H1 (cell line): ENCODE results near the gene MYBPH. TPM values are rescaled to one million over a fixed set of nuclear protein-coding genes. Genes with fewer than 3 reads are reported as not detected.

Experiments
- CTCF ChIA-PET: fragments of 300-600 bp; sonication (Branson Sonifier 250); formaldehyde crosslinking; loops from one replicate; lab custom pipeline; 2021; ENCODE audit not compliant: partially characterized antibody; lab: Charles Lee
- POLR2A ChIA-PET: fragments of 300-600 bp; sonication (Branson Sonifier 250); formaldehyde crosslinking; loops from one replicate; lab custom pipeline; 2021; ENCODE audit warnings: inconsistent platforms; ENCODE audit not compliant: partially characterized antibody; lab: Charles Lee
- DNase-seq, 2 experiments: peaks; one replicate each; pipeline versions ENCODE4 v3.0.0 to v3.0.0-alpha.2; 2010 to 2022; ENCODE audit warnings: low spot score in 2 of 2, low read depth in 1 of 2, mixed read lengths in 1 of 2
- FAIRE-seq: peaks from 2 replicates; lab custom pipeline; 2011; peaks lifted over from hg19 to GRCh38; lab: Jason Lieb, UNC
- H2AFZ ChIP-seq: 2 replicates; pipeline ENCODE4 v1.8.1; 2012; ENCODE audit warnings: low read length, inconsistent platforms
- H2AK5ac ChIP-seq: 2 replicates; pipeline ENCODE4 v1.6.1; 2013; ENCODE audit warnings: low read depth, low read length
- H2BK120ac ChIP-seq: replicated peaks from 2 replicates; pipeline ENCODE3; 2013; ENCODE audit warnings: low read depth, low read length, inconsistent platforms
- H2BK12ac ChIP-seq: 2 replicates; pipeline ENCODE4 v1.6.1; 2013; ENCODE audit warnings: low read depth, low read length
- H2BK15ac ChIP-seq: 2 replicates; pipeline ENCODE4 v1.6.1; 2013; ENCODE audit warnings: low read length
- H2BK20ac ChIP-seq: 2 replicates; pipeline ENCODE4 v1.6.1; 2013; ENCODE audit warnings: low read length
- H2BK5ac ChIP-seq: 2 replicates; pipeline ENCODE4 v1.6.1; 2013; ENCODE audit warnings: low read depth, low read length
- H3K14ac ChIP-seq: 2 replicates; pipeline ENCODE4 v1.6.1; 2013; ENCODE audit warnings: inconsistent platforms; ENCODE audit not compliant: insufficient read length
- H3K18ac ChIP-seq: 2 replicates; pipeline ENCODE4 v1.6.1; 2013; ENCODE audit warnings: low read length; ENCODE audit errors: extremely low read depth
- H3K23ac ChIP-seq: 2 replicates; pipeline ENCODE4 v1.6.1; 2013; ENCODE audit warnings: inconsistent platforms; ENCODE audit not compliant: insufficient read length
- H3K23me2 ChIP-seq: 2 replicates; pipeline ENCODE4 v1.6.1; 2013; ENCODE audit warnings: low read depth, low read length
- H3K27ac ChIP-seq: 2 replicates; pipeline ENCODE4 v1.6.1; 2011; ENCODE audit warnings: low read depth, low read length, inconsistent platforms
- H3K27me3 ChIP-seq, 4 experiments: replicated peaks in 1 of 4; 1 replicate in 1 of 4; 2 replicates in 3 of 4; pipeline versions ENCODE4 v1.6.1 to v1.8.1; 2011 to 2013; ENCODE audit warnings: low read length in 3 of 4, mild to moderate bottlenecking in 3 of 4, inconsistent platforms in 2 of 4, mixed read lengths in 2 of 4, moderate library complexity in 1 of 4; ENCODE audit not compliant: control insufficient read depth in 3 of 4, insufficient read depth in 3 of 4; ENCODE audit errors: extremely low read depth in 1 of 4
- H3K36me3 ChIP-seq, 4 experiments: 2 replicates each; pipeline versions ENCODE4 v1.6.1 to v1.8.1; 2011 to 2013; ENCODE audit warnings: mild to moderate bottlenecking in 4 of 4, low read length in 3 of 4, moderate library complexity in 2 of 4, control low read depth in 1 of 4, inconsistent platforms in 1 of 4; ENCODE audit not compliant: insufficient read depth in 4 of 4, control insufficient read depth in 2 of 4
- H3K4ac ChIP-seq: replicated peaks from 2 replicates; pipeline ENCODE3; 2013; ENCODE audit warnings: low read length, low read depth, mixed read lengths, inconsistent platforms; ENCODE audit not compliant: insufficient read length
- H3K4me1 ChIP-seq, 4 experiments: replicated peaks in 1 of 4; 1 replicate in 1 of 4; 2 replicates in 3 of 4; pipeline versions ENCODE4 v1.6.1 to v1.8.1; 2011 to 2013; ENCODE audit warnings: low read length in 3 of 4, inconsistent platforms in 2 of 4, mixed read lengths in 1 of 4; ENCODE audit not compliant: insufficient read depth in 4 of 4, control insufficient read depth in 3 of 4
- H3K4me2 ChIP-seq, 2 experiments: 2 replicates each; pipeline versions ENCODE4 v1.6.1 to v1.8.1; 2011 to 2013; ENCODE audit warnings: low read depth in 2 of 2, low read length in 2 of 2, control low read depth in 1 of 2, inconsistent platforms in 1 of 2, mild to moderate bottlenecking in 1 of 2; ENCODE audit not compliant: insufficient read depth in 1 of 2
- H3K4me3 ChIP-seq, 4 experiments: fragments of 200-600, 300-600 bp in 1 of 4; sonication (generic), shearing (Covaris generic), sonication (Bioruptor Twin) in 1 of 4; 2 replicates each; pipeline versions ENCODE4 v1.5.1 to v1.8.1; 2011 to 2016; ENCODE audit warnings: low read length in 4 of 4, low read depth in 3 of 4, control low read depth in 2 of 4, inconsistent platforms in 2 of 4, mild to moderate bottlenecking in 2 of 4, mixed read lengths in 1 of 4, moderate library complexity in 1 of 4; ENCODE audit not compliant: insufficient read depth in 2 of 4; ENCODE audit errors: extremely low read depth in 1 of 4
- H3K56ac ChIP-seq: replicated peaks from 2 replicates; pipeline ENCODE3; 2013; ENCODE audit warnings: low read depth, mild to moderate bottlenecking, mixed read lengths, low read length, inconsistent platforms; ENCODE audit not compliant: insufficient read length
- H3K79me1 ChIP-seq: 2 replicates; pipeline ENCODE4 v1.6.1; 2013; ENCODE audit warnings: low read depth, low read length, control low read depth
- H3K79me2 ChIP-seq, 2 experiments: 2 replicates each; pipeline versions ENCODE4 v1.6.1 to v1.8.1; 2012 to 2013; ENCODE audit warnings: low read length in 2 of 2, mild to moderate bottlenecking in 2 of 2, inconsistent platforms in 1 of 2; ENCODE audit not compliant: insufficient read depth in 2 of 2, control insufficient read depth in 1 of 2
- H3K9ac ChIP-seq, 4 experiments: replicated peaks in 1 of 4; 1 replicate in 1 of 4; 2 replicates in 3 of 4; pipeline versions ENCODE4 v1.6.1 to v1.8.1; 2011 to 2013; ENCODE audit warnings: low read depth in 3 of 4, low read length in 3 of 4, control low read depth in 2 of 4, mild to moderate bottlenecking in 2 of 4, moderate library complexity in 2 of 4, inconsistent platforms in 1 of 4; ENCODE audit errors: extremely low read depth in 1 of 4
- H3K9me3 ChIP-seq, 2 experiments: 2 replicates each; pipeline versions ENCODE4 v1.6.1 to v1.8.1; 2012 to 2013; ENCODE audit warnings: mild to moderate bottlenecking in 2 of 2, moderate library complexity in 2 of 2, control low read depth in 1 of 2, inconsistent platforms in 1 of 2, low read depth in 1 of 2, low read length in 1 of 2, mixed read lengths in 1 of 2; ENCODE audit not compliant: insufficient read depth in 2 of 2
- H4K20me1 ChIP-seq, 2 experiments: replicated peaks in 1 of 2; 2 replicates each; pipeline versions ENCODE3 to v1.8.1; 2011 to 2013; ENCODE audit warnings: inconsistent platforms in 2 of 2, low read length in 2 of 2, mild to moderate bottlenecking in 1 of 2; ENCODE audit not compliant: insufficient read depth in 2 of 2, control insufficient read depth in 1 of 2
- H4K5ac ChIP-seq: 2 replicates; pipeline ENCODE4 v1.6.1; 2013; ENCODE audit warnings: low read length, low read depth, mixed read lengths, inconsistent platforms; ENCODE audit not compliant: insufficient read length
- H4K8ac ChIP-seq: 2 replicates; pipeline ENCODE4 v1.8.0; 2013; ENCODE audit warnings: mild to moderate bottlenecking, moderate library complexity, low read length, inconsistent platforms; ENCODE audit not compliant: insufficient read depth; ENCODE audit errors: extremely low read depth
- H4K91ac ChIP-seq: replicated peaks from 2 replicates; pipeline ENCODE3; 2013; ENCODE audit warnings: low read length, mixed read lengths, inconsistent platforms; ENCODE audit not compliant: insufficient read length
- ASH2L ChIP-seq: fragments of 200-600, 300-600 bp; sonication (generic); IDR thresholded peaks from one replicate; pipeline ENCODE4 v1.7.1; 2017; ENCODE audit warnings: low read length
- CTBP2 ChIP-seq: IDR thresholded peaks from 2 replicates; pipeline ENCODE4 v1.7.0; 2011; ENCODE audit warnings: borderline replicate concordance, mild to moderate bottlenecking, moderate library complexity, mixed read lengths, low read length; ENCODE audit not compliant: insufficient read depth, insufficient read length
- CTCF ChIP-seq, 3 experiments: IDR thresholded peaks; 1 replicate in 2 of 3; 2 replicates in 1 of 3; pipeline versions ENCODE4 v1.5.1 to v1.6.1; 2011; ENCODE audit warnings: low read length in 3 of 3, mild to moderate bottlenecking in 3 of 3, inconsistent platforms in 2 of 3, low read depth in 1 of 3, moderate library complexity in 1 of 3; ENCODE audit not compliant: insufficient read depth in 1 of 3; ENCODE audit errors: control extremely low read depth in 1 of 3
- EZH2 ChIP-seq: fragments of 200-600 bp; sonication (generic); IDR thresholded peaks from 2 replicates; pipeline ENCODE4 v1.7.1; 2012; ENCODE audit warnings: low read depth, mild to moderate bottlenecking, moderate library complexity, low read length, inconsistent platforms; ENCODE audit not compliant: severe bottlenecking
- JUND ChIP-seq: IDR thresholded peaks from 2 replicates; pipeline ENCODE4 v1.6.1; 2011; ENCODE audit warnings: mild to moderate bottlenecking, improper control_type of control experiment, low read length
- KDM1A ChIP-seq: fragments of 200-600, 300-600 bp; sonication (generic); IDR thresholded peaks from 2 replicates; pipeline ENCODE4 v1.7.1; 2016; ENCODE audit warnings: mild to moderate bottlenecking, low read length, borderline replicate concordance
- NRF1 ChIP-seq: IDR thresholded peaks from 2 replicates; pipeline ENCODE4 v1.6.1; 2011; ENCODE audit warnings: mild to moderate bottlenecking, low read depth, low read length, improper control_type of control experiment
- POLR2AphosphoS5 ChIP-seq: IDR thresholded peaks from 2 replicates; pipeline ENCODE4 v1.6.1; 2011; ENCODE audit warnings: low read depth, low read length
- RAD21 ChIP-seq, 2 experiments: IDR thresholded peaks in 1 of 2; conservative IDR thresholded peaks in 1 of 2; 2 replicates each; pipeline ENCODE4 v1.6.1; 2011; ENCODE audit warnings: low read depth in 2 of 2, low read length in 2 of 2, improper control_type of control experiment in 1 of 2, inconsistent platforms in 1 of 2, mild to moderate bottlenecking in 1 of 2, moderate library complexity in 1 of 2
- SIRT6 ChIP-seq: IDR thresholded peaks from one replicate; pipeline ENCODE4 v1.7.1; 2012; ENCODE audit warnings: low read length, inconsistent platforms
- SIX5 ChIP-seq: IDR thresholded peaks from 2 replicates; pipeline ENCODE4 v1.6.1; 2011; ENCODE audit warnings: mild to moderate bottlenecking, low read depth, low read length
- WGBS, 2 experiments: shearing (Covaris generic) in 1 of 2; methylation state at CpG; one replicate each; pipeline versions ENCODE4 v1.1.6 to v1.1.7; 2013 to 2015; ENCODE audit warnings: low lambda C conversion rate in 2 of 2, mixed read lengths in 2 of 2, inconsistent platforms in 1 of 2, low coverage in 1 of 2, missing lambda C conversion rate in 1 of 2; ENCODE audit not compliant: insufficient replicate concordance in 2 of 2, insufficient coverage in 1 of 2, insufficient read length in 1 of 2; ENCODE audit errors: extremely low coverage in 1 of 2, missing lambda C conversion rate in 1 of 2; 5-methylcytosine and 5-hydroxymethylcytosine counted together
- polyA plus RNA-seq, 7 experiments: library from polyadenylated mRNA; depleted of rRNA in 3 of 7; stranded (reverse) in 5 of 7; unstranded in 2 of 7; fragments of >200 nt in 5 of 7; fragments of 200-250 nt in 2 of 7; gene quantifications; 1 replicate in 5 of 7; 2 replicates in 1 of 7; 4 replicates in 1 of 7; pipeline versions ENCODE4 v1.2.1 to v1.2.3, GENCODE V29; 2011 to 2013; ENCODE audit warnings: missing spikeins in 2 of 7, mixed read lengths in 2 of 7
- total RNA-seq: library from RNA; stranded (reverse); fragmentation: NEBNext Ultra II Directional; extraction: Animal tissue kit (Norgen Biotek cat#: 25700); gene quantifications from 2 replicates; pipeline ENCODE4 v1.2.1, GENCODE V29; 2021

Gene MYBPH
- total and polyA plus RNA-seq, 2 of the 8 experiments (the other 6 are each of a cell fraction or from before 2014, with no cell fraction given), result not detected

- WGBS, 2 experiments, result 78% methylated on average over 9 of the region's 9 CpGs; no CpG with 5 or more reads in 1 of the 2 experiments
- H3K27ac ChIP-seq, result no peak overlapping the region
- H3K9me3 ChIP-seq, result no peaks in the 10 kb centered on the region
- no peak overlapping the region for H3K23ac ChIP-seq
- no peaks in the 10 kb centered on the region for H4K20me1 ChIP-seq
- no peak overlapping the region for H3K4me2 ChIP-seq
- H2BK5ac ChIP-seq, result no peak overlapping the region
- H3K27me3 ChIP-seq, result no peaks in the 10 kb centered on the region
- no peak overlapping the region for H3K56ac ChIP-seq
- H3K9ac ChIP-seq, result no peak overlapping the region
- peak overlapping the region; percentile 61; the same call in 1 of the 2 replicates for H2BK15ac ChIP-seq
- no peak overlapping the region for H3K4me3 ChIP-seq
- H3K79me2 ChIP-seq, result no peaks in the 10 kb centered on the region
- H3K18ac ChIP-seq, result no peak overlapping the region
- DNase-seq (no peak), FAIRE-seq (no peak)
- no peak overlapping the region for H2BK12ac ChIP-seq
- H4K8ac ChIP-seq, result peak overlapping the region; percentile 18; the same call in 1 of the 2 replicates
- no peaks in the 10 kb centered on the region for H3K36me3 ChIP-seq
- CTCF ChIA-PET, result interaction anchor here (0.6 to 12.8 kb wide), 14 partner anchors 17 to 143 kb away, joined by 3 to 140 read pairs (median 6); no protein-coding TSS in a partner anchor
- H3K4ac ChIP-seq, result no peak overlapping the region
- no peak overlapping the region for H2AK5ac ChIP-seq
- no peak overlapping the region for H2AFZ ChIP-seq
- H4K5ac ChIP-seq, result no peak overlapping the region
- H3K23me2 ChIP-seq, result no peaks in the 10 kb centered on the region
- no peak overlapping the region for H2BK20ac ChIP-seq
- H4K91ac ChIP-seq, result no peak overlapping the region
- POLR2A ChIA-PET, result no interaction called here
- no peak for TF ChIP-seq KDM1A
- no peak for TF ChIP-seq SIX5
- no peak for TF ChIP-seq ASH2L
- no peak for TF ChIP-seq RAD21 (IDR thresholded peaks at IDR 0.05 in 1 of 2, conservative IDR thresholded peaks at IDR 0.05 in 1 of 2; ENCODE audit: low read depth in 2 of 2, low read length in 2 of 2)
- TF ChIP-seq NRF1, result no peak
- TF ChIP-seq CTBP2, result no peak
- no peak for TF ChIP-seq EZH2
- no peak for TF ChIP-seq SIRT6
- TF ChIP-seq JUND, result no peak
- no peak for TF ChIP-seq POLR2AphosphoS5
- no peak for TF ChIP-seq CTCF (IDR thresholded peaks at IDR 0.05; ENCODE audit: control extremely low read depth in 1 of 3, insufficient read depth in 1 of 3, low read depth in 1 of 3, low read length in 3 of 3)
- H3K79me1 ChIP-seq, result no peaks in the 10 kb centered on the region
- no peak overlapping the region for H2BK120ac ChIP-seq
- peaks cover 0 to 7% (median 3%) of the 10 kb centered on the region in 4 experiments; a peak in 4 of 7 replicates for H3K4me1 ChIP-seq
- H3K14ac ChIP-seq, result no peak overlapping the region
Observed at GRCh38 chr1:203177470-203178039, 1.9 kb upstream of the MYBPH start.
